HG03025 (cell line): ENCODE measurements around the gene KCNJ14.

Experiments
- ATAC-seq: cut with Tn5 transposase; IDR thresholded peaks from one replicate; pipeline ENCODE4 v1.9.1; 2021; ENCODE audit warnings: mild to moderate bottlenecking, moderate library complexity; ENCODE audit not compliant: unreplicated experiment, low FRiP score

KCNJ14 gene

GRCh38 chr19:48455171-48455907 is at the start of gene KCNJ14:
Gene KCNJ14, plus strand, starts transcription at chr19:48455574. Its CDS starts 6,151 bp downstream, at chr19:48461725.
- no peak for ATAC-seq

- no peak for ATAC-seq
Measured at GRCh38 chr19:48405850-48406249, 49.5 kb upstream of the KCNJ14 start.

- no peak for ATAC-seq
Measured at GRCh38 chr19:48413879-48414587, 41.3 kb upstream of the KCNJ14 start.

GRCh38 chr19:48415395-48415794 is 40.0 kb upstream of the KCNJ14 start:
- ATAC-seq, result no peak

GRCh38 chr19:48415806-48416221 is 39.6 kb upstream of the KCNJ14 start:
- ATAC-seq, result no peak

- ATAC-seq, result no peak
Measured at GRCh38 chr19:48417421-48417820, 38.0 kb upstream of the KCNJ14 start.

GRCh38 chr19:48418317-48419064 is 36.9 kb upstream of the KCNJ14 start:
- ATAC-seq, result no peak

GRCh38 chr19:48419158-48419920 is 36.0 kb upstream of the KCNJ14 start:
- ATAC-seq, result peak; percentile 59

GRCh38 chr19:48421548-48421947 is 33.8 kb upstream of the KCNJ14 start:
- ATAC-seq, result no peak

GRCh38 chr19:48424694-48425219 is 30.6 kb upstream of the KCNJ14 start:
- ATAC-seq, result no peak

GRCh38 chr19:48428670-48429069 is 26.7 kb upstream of the KCNJ14 start:
- ATAC-seq, result no peak

GRCh38 chr19:48433337-48433736 is 22.0 kb upstream of the KCNJ14 start:
- no peak for ATAC-seq

GRCh38 chr19:48436586-48436985 is 18.8 kb upstream of the KCNJ14 start:
- ATAC-seq, result no peak

GRCh38 chr19:48441360-48442050 is 13.9 kb upstream of the KCNJ14 start:
- no peak for ATAC-seq

- no peak for ATAC-seq
Measured at GRCh38 chr19:48442116-48443035, 13.0 kb upstream of the KCNJ14 start.

- ATAC-seq, result no peak
Measured at GRCh38 chr19:48443256-48443655, 12.1 kb upstream of the KCNJ14 start.

- no peak for ATAC-seq
Measured at GRCh38 chr19:48443731-48444128, 11.6 kb upstream of the KCNJ14 start.

GRCh38 chr19:48444129-48444935 is 11.0 kb upstream of the KCNJ14 start:
- ATAC-seq, result no peak
